H9 (cell line): Measurements from ENCODE around the gene LRRC53. TPM values are rescaled to one million over a fixed set of nuclear protein-coding genes. Genes with fewer than 3 reads are reported as not detected.

Source experiments
- DNase-seq: peaks from one replicate; pipeline ENCODE4 v3.0.0-alpha.2; 2017
- H2AFZ ChIP-seq: one replicate; pipeline ENCODE4 v1.6.1; 2013; ENCODE audit warnings: mild to moderate bottlenecking, low read length, control low read depth, moderate library complexity
- H2AK5ac ChIP-seq: 2 replicates; pipeline ENCODE4 v1.6.1; 2013; ENCODE audit warnings: low read length, control low read depth, mixed read lengths; ENCODE audit not compliant: insufficient read length
- H2BK120ac ChIP-seq: one replicate; pipeline ENCODE4 v1.6.1; 2013; ENCODE audit warnings: low read depth, mild to moderate bottlenecking, low read length, control low read depth, inconsistent platforms; ENCODE audit not compliant: poor library complexity, severe bottlenecking
- H2BK12ac ChIP-seq: 2 replicates; pipeline ENCODE4 v1.6.1; 2013; ENCODE audit warnings: low read length, control low read depth, mixed read lengths, low read depth; ENCODE audit not compliant: insufficient read length
- H2BK15ac ChIP-seq: 2 replicates; pipeline ENCODE4 v1.6.1; 2013; ENCODE audit warnings: low read depth, low read length, control low read depth
- H2BK20ac ChIP-seq: one replicate; pipeline ENCODE4 v1.6.1; 2013; ENCODE audit warnings: low read depth, mild to moderate bottlenecking, low read length, control low read depth, inconsistent platforms; ENCODE audit not compliant: poor library complexity, severe bottlenecking
- H2BK5ac ChIP-seq: 2 replicates; pipeline ENCODE4 v1.6.1; 2013; ENCODE audit warnings: low read length, control low read depth, mixed read lengths; ENCODE audit not compliant: insufficient read length
- H3K14ac ChIP-seq: 2 replicates; pipeline ENCODE4 v1.6.1; 2013; ENCODE audit warnings: low read length, control low read depth; ENCODE audit not compliant: insufficient read depth
- H3K18ac ChIP-seq: 2 replicates; pipeline ENCODE4 v1.6.1; 2013; ENCODE audit warnings: low read depth, mild to moderate bottlenecking, mixed read lengths, low read length, control low read depth; ENCODE audit not compliant: insufficient read length
- H3K23ac ChIP-seq: 2 replicates; pipeline ENCODE4 v1.6.1; 2013; ENCODE audit warnings: low read length, control low read depth, mixed read lengths, low read depth; ENCODE audit not compliant: insufficient read length
- H3K23me2 ChIP-seq: 2 replicates; pipeline ENCODE4 v1.6.1; 2013; ENCODE audit warnings: low read depth, mild to moderate bottlenecking, mixed read lengths, low read length, control low read depth; ENCODE audit not compliant: insufficient read length, poor library complexity, severe bottlenecking
- H3K27ac ChIP-seq: 2 replicates; pipeline ENCODE4 v1.5.1; 2013; ENCODE audit warnings: low read length, control low read depth, mixed read lengths, low read depth; ENCODE audit not compliant: insufficient read length
- H3K27me3 ChIP-seq: 2 replicates; pipeline ENCODE4 v1.6.1; 2013; ENCODE audit warnings: low read length, control low read depth, inconsistent platforms; ENCODE audit not compliant: insufficient read depth
- H3K4ac ChIP-seq: 2 replicates; pipeline ENCODE4 v1.6.1; 2013; ENCODE audit warnings: low read depth, mild to moderate bottlenecking, control low read depth, inconsistent platforms, low read length, moderate library complexity
- H3K4me1 ChIP-seq: 2 replicates; pipeline ENCODE4 v1.6.1; 2013; ENCODE audit warnings: low read length, control low read depth, inconsistent platforms; ENCODE audit not compliant: insufficient read depth
- H3K4me2 ChIP-seq: 2 replicates; pipeline ENCODE4 v1.6.1; 2013; ENCODE audit warnings: low read length, control low read depth, mixed read lengths; ENCODE audit not compliant: insufficient read length, insufficient read depth
- H3K56ac ChIP-seq: 2 replicates; pipeline ENCODE4 v1.6.1; 2013; ENCODE audit warnings: low read depth, mild to moderate bottlenecking, mixed read lengths, low read length, control low read depth; ENCODE audit not compliant: insufficient read length
- H3K79me1 ChIP-seq: 2 replicates; pipeline ENCODE4 v1.6.1; 2013; ENCODE audit warnings: low read depth, mild to moderate bottlenecking, moderate library complexity, low read length, control low read depth, inconsistent platforms; ENCODE audit not compliant: insufficient read depth, poor library complexity, severe bottlenecking
- H3K79me2 ChIP-seq: 2 replicates; pipeline ENCODE4 v1.6.1; 2013; ENCODE audit warnings: low read length, control low read depth, inconsistent platforms; ENCODE audit not compliant: insufficient read depth
- H3K9ac ChIP-seq: 2 replicates; pipeline ENCODE4 v1.6.1; 2013; ENCODE audit warnings: low read length, control low read depth, mixed read lengths; ENCODE audit not compliant: insufficient read length; ENCODE audit errors: extremely low read depth
- H3K9me3 ChIP-seq: one replicate; pipeline ENCODE4 v1.6.1; 2013; ENCODE audit warnings: low read depth, low read length, inconsistent platforms; ENCODE audit not compliant: control insufficient read depth
- H3T11ph ChIP-seq: one replicate; pipeline ENCODE4 v1.6.1; 2013; ENCODE audit warnings: mild to moderate bottlenecking, low read length, control low read depth, inconsistent platforms
- H4K20me1 ChIP-seq: one replicate; pipeline ENCODE4 v1.6.1; 2013; ENCODE audit not compliant: control insufficient read depth, insufficient read length, insufficient read depth
- H4K5ac ChIP-seq: 2 replicates; pipeline ENCODE4 v1.6.1; 2013; ENCODE audit warnings: low read depth, mild to moderate bottlenecking, mixed read lengths, low read length, control low read depth; ENCODE audit not compliant: insufficient read length
- H4K8ac ChIP-seq: replicated peaks from 2 replicates; pipeline ENCODE4 v1.6.1; 2013; ENCODE audit warnings: low read length, control low read depth, mixed read lengths, low read depth; ENCODE audit not compliant: insufficient read length
- H4K91ac ChIP-seq: 2 replicates; pipeline ENCODE4 v1.6.1; 2013; ENCODE audit warnings: low read depth, mild to moderate bottlenecking, moderate library complexity, mixed read lengths, low read length, control low read depth; ENCODE audit not compliant: insufficient read length
- H3K27ac Mint-ChIP-seq, 3 experiments: 2 replicates in 2 of 3; 3 replicates in 1 of 3; pipeline ENCODE4 v1.8.0; 2020 to 2021; ENCODE audit warnings: mixed read lengths in 3 of 3, mild to moderate bottlenecking in 1 of 3, moderate library complexity in 1 of 3
- H3K27me3 Mint-ChIP-seq: 2 replicates; pipeline ENCODE4 v1.8.0; 2021; ENCODE audit warnings: low read depth, mild to moderate bottlenecking, moderate library complexity, mixed read lengths
- H3K36me3 Mint-ChIP-seq, 3 experiments: 2 replicates in 2 of 3; 3 replicates in 1 of 3; pipeline ENCODE4 v1.8.0; 2020 to 2021; ENCODE audit warnings: low read depth in 3 of 3, mixed read lengths in 3 of 3; ENCODE audit not compliant: insufficient read depth in 1 of 3
- H3K4me1 Mint-ChIP-seq, 2 experiments: 2 replicates each; pipeline ENCODE4 v1.8.0; 2020; ENCODE audit warnings: mixed read lengths in 2 of 2
- H3K4me3 Mint-ChIP-seq, 2 experiments: 2 replicates in 1 of 2; 3 replicates in 1 of 2; pipeline ENCODE4 v1.8.0; 2020 to 2021; ENCODE audit warnings: mild to moderate bottlenecking in 2 of 2, mixed read lengths in 2 of 2, moderate library complexity in 1 of 2
- H3K9me3 Mint-ChIP-seq, 2 experiments: 2 replicates in 1 of 2; 3 replicates in 1 of 2; pipeline ENCODE4 v1.8.0; 2020; ENCODE audit warnings: mild to moderate bottlenecking in 2 of 2, mixed read lengths in 2 of 2, moderate library complexity in 1 of 2
- CTCF ChIP-seq: fragments of 200-600 bp; sonication (generic); conservative IDR thresholded peaks from 3 replicates; pipeline ENCODE4 v1.8.0; 2021; ENCODE audit warnings: antibody characterized with exemption, mild to moderate bottlenecking
- WGBS: extraction: QIAGEN DNeasy Blood & Tissue Kit; methylation state at CpG from one replicate; pipeline ENCODE4 v1.1.7; 2013; ENCODE audit warnings: missing lambda C conversion rate, low lambda C conversion rate, mixed read lengths; ENCODE audit not compliant: insufficient read length; ENCODE audit errors: extremely low coverage; 5-methylcytosine and 5-hydroxymethylcytosine counted together
- total RNA-seq: library from RNA; stranded (reverse); gene quantifications from 2 replicates; pipeline ENCODE4 v1.2.1, GENCODE V29; 2021

Gene LRRC53
- total RNA-seq, 1 experiment from 2014 or later: not detected

DNA sequence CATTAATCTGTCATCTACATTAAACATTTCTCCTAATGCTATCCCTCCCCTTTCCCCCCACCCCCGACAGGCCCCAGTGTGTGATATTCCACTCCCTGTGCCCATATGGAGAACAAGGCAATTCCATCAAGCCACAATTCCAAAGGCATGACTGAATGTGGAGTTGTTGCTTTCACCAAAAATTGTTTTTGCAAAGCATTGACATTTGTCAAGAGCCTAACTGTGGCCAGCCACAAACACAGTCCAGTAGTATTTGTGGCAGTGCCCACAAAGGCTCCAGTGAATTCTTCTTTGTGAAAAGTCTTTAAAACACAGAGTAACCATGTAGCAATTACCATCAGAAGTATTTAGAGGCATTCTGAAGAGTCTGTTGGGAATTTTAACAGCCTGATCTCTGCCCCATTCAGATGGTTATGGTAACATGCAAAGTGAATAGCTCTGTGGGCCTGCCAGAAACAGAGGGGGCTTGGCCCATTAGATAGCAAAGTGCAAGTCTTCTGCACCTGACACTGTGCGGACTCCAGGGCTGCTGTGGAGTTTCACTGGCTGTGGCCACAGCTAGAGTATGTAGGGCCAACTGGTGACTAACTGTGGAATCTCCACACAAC, 11.6 kb upstream of the LRRC53 start:
- H3K23ac ChIP-seq: no peak overlapping the region
- no peaks in the 10 kb centered on the region for H3K79me1 ChIP-seq
- no peaks in the 10 kb centered on the region for H3K27me3 Mint-ChIP-seq
- H2AFZ ChIP-seq: no peak overlapping the region
- H3K4me1 Mint-ChIP-seq: peaks cover 44 to 54% of the 10 kb centered on the region in 2 experiments
- peaks cover 6% of the 10 kb centered on the region; the same call in 1 of the 2 replicates for H3K4me1 ChIP-seq
- no peak overlapping the region for H2AK5ac ChIP-seq
- H3K79me2 ChIP-seq: no peaks in the 10 kb centered on the region
- no peak overlapping the region for H3K56ac ChIP-seq
- no peak overlapping the region for H3T11ph ChIP-seq
- H2BK20ac ChIP-seq: no peak overlapping the region
- H2BK120ac ChIP-seq: no peak overlapping the region
- H2BK12ac ChIP-seq: no peak overlapping the region
- H3K18ac ChIP-seq: no peak overlapping the region
- no peak overlapping the region for H3K9ac ChIP-seq
- WGBS: no CpG with 5 or more reads among the region's 2 CpGs
- H2BK15ac ChIP-seq: no peak overlapping the region
- H2BK5ac ChIP-seq: no peak overlapping the region
- no peak overlapping the region for H3K4me2 ChIP-seq
- peak overlapping the region; percentile 40 for H3K27ac ChIP-seq
- H4K91ac ChIP-seq: no peak overlapping the region
- no peak for TF ChIP-seq CTCF
- no peaks in the 10 kb centered on the region; a peak in 1 of 5 replicates for H3K9me3 Mint-ChIP-seq
- H3K4me3 Mint-ChIP-seq: no peak overlapping the region
- H3K23me2 ChIP-seq: no peaks in the 10 kb centered on the region
- no peak overlapping the region for H4K8ac ChIP-seq
- peak overlapping the region in 1 of 3 experiments; percentile 83; a peak in 2 of 7 replicates for H3K27ac Mint-ChIP-seq
- H4K5ac ChIP-seq: no peak overlapping the region
- no peak overlapping the region for H3K4ac ChIP-seq
- H3K14ac ChIP-seq: no peak overlapping the region
- H4K20me1 ChIP-seq: no peaks in the 10 kb centered on the region
- peak; percentile 35 for DNase-seq
- H3K36me3 Mint-ChIP-seq: no peaks in the 10 kb centered on the region; a peak in 1 of 7 replicates
- H3K27me3 ChIP-seq: no peaks in the 10 kb centered on the region
- H3K9me3 ChIP-seq: no peaks in the 10 kb centered on the region
